H1 (cell line): Measurements from ENCODE around the gene SPTB. TPM values are rescaled to one million over a fixed set of nuclear protein-coding genes. Genes with fewer than 3 reads are reported as not detected.

ENCODE experiments used
- CTCF ChIA-PET: fragments of 300-600 bp; sonication (Branson Sonifier 250); formaldehyde crosslinking; loops from one replicate; lab custom pipeline; 2021; ENCODE audit not compliant: partially characterized antibody; lab: Charles Lee
- POLR2A ChIA-PET: fragments of 300-600 bp; sonication (Branson Sonifier 250); formaldehyde crosslinking; loops from one replicate; lab custom pipeline; 2021; ENCODE audit warnings: inconsistent platforms; ENCODE audit not compliant: partially characterized antibody; lab: Charles Lee
- DNase-seq, 2 experiments: peaks; one replicate each; pipeline versions ENCODE4 v3.0.0 to v3.0.0-alpha.2; 2010 to 2022; ENCODE audit warnings: low spot score in 2 of 2, low read depth in 1 of 2, mixed read lengths in 1 of 2
- FAIRE-seq: peaks from 2 replicates; lab custom pipeline; 2011; peaks lifted over from hg19 to GRCh38; lab: Jason Lieb, UNC
- H2AFZ ChIP-seq: 2 replicates; pipeline ENCODE4 v1.8.1; 2012; ENCODE audit warnings: low read length, inconsistent platforms
- H2AK5ac ChIP-seq: 2 replicates; pipeline ENCODE4 v1.6.1; 2013; ENCODE audit warnings: low read depth, low read length
- H2BK120ac ChIP-seq: replicated peaks from 2 replicates; pipeline ENCODE3; 2013; ENCODE audit warnings: low read depth, low read length, inconsistent platforms
- H2BK12ac ChIP-seq: 2 replicates; pipeline ENCODE4 v1.6.1; 2013; ENCODE audit warnings: low read depth, low read length
- H2BK15ac ChIP-seq: 2 replicates; pipeline ENCODE4 v1.6.1; 2013; ENCODE audit warnings: low read length
- H2BK20ac ChIP-seq: 2 replicates; pipeline ENCODE4 v1.6.1; 2013; ENCODE audit warnings: low read length
- H2BK5ac ChIP-seq: 2 replicates; pipeline ENCODE4 v1.6.1; 2013; ENCODE audit warnings: low read depth, low read length
- H3K14ac ChIP-seq: 2 replicates; pipeline ENCODE4 v1.6.1; 2013; ENCODE audit warnings: inconsistent platforms; ENCODE audit not compliant: insufficient read length
- H3K18ac ChIP-seq: 2 replicates; pipeline ENCODE4 v1.6.1; 2013; ENCODE audit warnings: low read length; ENCODE audit errors: extremely low read depth
- H3K23ac ChIP-seq: 2 replicates; pipeline ENCODE4 v1.6.1; 2013; ENCODE audit warnings: inconsistent platforms; ENCODE audit not compliant: insufficient read length
- H3K23me2 ChIP-seq: 2 replicates; pipeline ENCODE4 v1.6.1; 2013; ENCODE audit warnings: low read depth, low read length
- H3K27ac ChIP-seq: 2 replicates; pipeline ENCODE4 v1.6.1; 2011; ENCODE audit warnings: low read depth, low read length, inconsistent platforms
- H3K27me3 ChIP-seq, 4 experiments: replicated peaks in 1 of 4; 1 replicate in 1 of 4; 2 replicates in 3 of 4; pipeline versions ENCODE4 v1.6.1 to v1.8.1; 2011 to 2013; ENCODE audit warnings: low read length in 3 of 4, mild to moderate bottlenecking in 3 of 4, inconsistent platforms in 2 of 4, mixed read lengths in 2 of 4, moderate library complexity in 1 of 4; ENCODE audit not compliant: control insufficient read depth in 3 of 4, insufficient read depth in 3 of 4; ENCODE audit errors: extremely low read depth in 1 of 4
- H3K36me3 ChIP-seq, 4 experiments: 2 replicates each; pipeline versions ENCODE4 v1.6.1 to v1.8.1; 2011 to 2013; ENCODE audit warnings: mild to moderate bottlenecking in 4 of 4, low read length in 3 of 4, moderate library complexity in 2 of 4, control low read depth in 1 of 4, inconsistent platforms in 1 of 4; ENCODE audit not compliant: insufficient read depth in 4 of 4, control insufficient read depth in 2 of 4
- H3K4ac ChIP-seq: replicated peaks from 2 replicates; pipeline ENCODE3; 2013; ENCODE audit warnings: low read length, low read depth, mixed read lengths, inconsistent platforms; ENCODE audit not compliant: insufficient read length
- H3K4me1 ChIP-seq, 4 experiments: replicated peaks in 1 of 4; 1 replicate in 1 of 4; 2 replicates in 3 of 4; pipeline versions ENCODE4 v1.6.1 to v1.8.1; 2011 to 2013; ENCODE audit warnings: low read length in 3 of 4, inconsistent platforms in 2 of 4, mixed read lengths in 1 of 4; ENCODE audit not compliant: insufficient read depth in 4 of 4, control insufficient read depth in 3 of 4
- H3K4me2 ChIP-seq, 2 experiments: 2 replicates each; pipeline versions ENCODE4 v1.6.1 to v1.8.1; 2011 to 2013; ENCODE audit warnings: low read depth in 2 of 2, low read length in 2 of 2, control low read depth in 1 of 2, inconsistent platforms in 1 of 2, mild to moderate bottlenecking in 1 of 2; ENCODE audit not compliant: insufficient read depth in 1 of 2
- H3K4me3 ChIP-seq, 4 experiments: fragments of 200-600, 300-600 bp in 1 of 4; sonication (generic), shearing (Covaris generic), sonication (Bioruptor Twin) in 1 of 4; 2 replicates each; pipeline versions ENCODE4 v1.5.1 to v1.8.1; 2011 to 2016; ENCODE audit warnings: low read length in 4 of 4, low read depth in 3 of 4, control low read depth in 2 of 4, inconsistent platforms in 2 of 4, mild to moderate bottlenecking in 2 of 4, mixed read lengths in 1 of 4, moderate library complexity in 1 of 4; ENCODE audit not compliant: insufficient read depth in 2 of 4; ENCODE audit errors: extremely low read depth in 1 of 4
- H3K56ac ChIP-seq: replicated peaks from 2 replicates; pipeline ENCODE3; 2013; ENCODE audit warnings: low read depth, mild to moderate bottlenecking, mixed read lengths, low read length, inconsistent platforms; ENCODE audit not compliant: insufficient read length
- H3K79me1 ChIP-seq: 2 replicates; pipeline ENCODE4 v1.6.1; 2013; ENCODE audit warnings: low read depth, low read length, control low read depth
- H3K79me2 ChIP-seq, 2 experiments: 2 replicates each; pipeline versions ENCODE4 v1.6.1 to v1.8.1; 2012 to 2013; ENCODE audit warnings: low read length in 2 of 2, mild to moderate bottlenecking in 2 of 2, inconsistent platforms in 1 of 2; ENCODE audit not compliant: insufficient read depth in 2 of 2, control insufficient read depth in 1 of 2
- H3K9ac ChIP-seq, 4 experiments: replicated peaks in 1 of 4; 1 replicate in 1 of 4; 2 replicates in 3 of 4; pipeline versions ENCODE4 v1.6.1 to v1.8.1; 2011 to 2013; ENCODE audit warnings: low read depth in 3 of 4, low read length in 3 of 4, control low read depth in 2 of 4, mild to moderate bottlenecking in 2 of 4, moderate library complexity in 2 of 4, inconsistent platforms in 1 of 4; ENCODE audit errors: extremely low read depth in 1 of 4
- H3K9me3 ChIP-seq, 2 experiments: 2 replicates each; pipeline versions ENCODE4 v1.6.1 to v1.8.1; 2012 to 2013; ENCODE audit warnings: mild to moderate bottlenecking in 2 of 2, moderate library complexity in 2 of 2, control low read depth in 1 of 2, inconsistent platforms in 1 of 2, low read depth in 1 of 2, low read length in 1 of 2, mixed read lengths in 1 of 2; ENCODE audit not compliant: insufficient read depth in 2 of 2
- H4K20me1 ChIP-seq, 2 experiments: replicated peaks in 1 of 2; 2 replicates each; pipeline versions ENCODE3 to v1.8.1; 2011 to 2013; ENCODE audit warnings: inconsistent platforms in 2 of 2, low read length in 2 of 2, mild to moderate bottlenecking in 1 of 2; ENCODE audit not compliant: insufficient read depth in 2 of 2, control insufficient read depth in 1 of 2
- H4K5ac ChIP-seq: 2 replicates; pipeline ENCODE4 v1.6.1; 2013; ENCODE audit warnings: low read length, low read depth, mixed read lengths, inconsistent platforms; ENCODE audit not compliant: insufficient read length
- H4K8ac ChIP-seq: 2 replicates; pipeline ENCODE4 v1.8.0; 2013; ENCODE audit warnings: mild to moderate bottlenecking, moderate library complexity, low read length, inconsistent platforms; ENCODE audit not compliant: insufficient read depth; ENCODE audit errors: extremely low read depth
- H4K91ac ChIP-seq: replicated peaks from 2 replicates; pipeline ENCODE3; 2013; ENCODE audit warnings: low read length, mixed read lengths, inconsistent platforms; ENCODE audit not compliant: insufficient read length
- CHD2 ChIP-seq: IDR thresholded peaks from 2 replicates; pipeline ENCODE4 v1.6.1; 2012; ENCODE audit warnings: low read length, improper control_type of control experiment
- CTCF ChIP-seq, 3 experiments: IDR thresholded peaks; 1 replicate in 2 of 3; 2 replicates in 1 of 3; pipeline versions ENCODE4 v1.5.1 to v1.6.1; 2011; ENCODE audit warnings: low read length in 3 of 3, mild to moderate bottlenecking in 3 of 3, inconsistent platforms in 2 of 3, low read depth in 1 of 3, moderate library complexity in 1 of 3; ENCODE audit not compliant: insufficient read depth in 1 of 3; ENCODE audit errors: control extremely low read depth in 1 of 3
- RAD21 ChIP-seq, 2 experiments: IDR thresholded peaks in 1 of 2; conservative IDR thresholded peaks in 1 of 2; 2 replicates each; pipeline ENCODE4 v1.6.1; 2011; ENCODE audit warnings: low read depth in 2 of 2, low read length in 2 of 2, improper control_type of control experiment in 1 of 2, inconsistent platforms in 1 of 2, mild to moderate bottlenecking in 1 of 2, moderate library complexity in 1 of 2
- WGBS, 2 experiments: shearing (Covaris generic) in 1 of 2; methylation state at CpG; one replicate each; pipeline versions ENCODE4 v1.1.6 to v1.1.7; 2013 to 2015; ENCODE audit warnings: low lambda C conversion rate in 2 of 2, mixed read lengths in 2 of 2, inconsistent platforms in 1 of 2, low coverage in 1 of 2, missing lambda C conversion rate in 1 of 2; ENCODE audit not compliant: insufficient replicate concordance in 2 of 2, insufficient coverage in 1 of 2, insufficient read length in 1 of 2; ENCODE audit errors: extremely low coverage in 1 of 2, missing lambda C conversion rate in 1 of 2; 5-methylcytosine and 5-hydroxymethylcytosine counted together
- polyA plus RNA-seq, 7 experiments: library from polyadenylated mRNA; depleted of rRNA in 3 of 7; stranded (reverse) in 5 of 7; unstranded in 2 of 7; fragments of >200 nt in 5 of 7; fragments of 200-250 nt in 2 of 7; gene quantifications; 1 replicate in 5 of 7; 2 replicates in 1 of 7; 4 replicates in 1 of 7; pipeline versions ENCODE4 v1.2.1 to v1.2.3, GENCODE V29; 2011 to 2013; ENCODE audit warnings: missing spikeins in 2 of 7, mixed read lengths in 2 of 7
- total RNA-seq: library from RNA; stranded (reverse); fragmentation: NEBNext Ultra II Directional; extraction: Animal tissue kit (Norgen Biotek cat#: 25700); gene quantifications from 2 replicates; pipeline ENCODE4 v1.2.1, GENCODE V29; 2021

The SPTB gene
- total and polyA plus RNA-seq, 2 of the 8 experiments (the other 6 are each of a cell fraction or from before 2014, with no cell fraction given): 0.30 to 2.4 TPM

- Histone ChIP-seq H2BK20ac (no peak overlapping the region), H2BK12ac (peak overlapping the region; percentile 50; the same call in 1 of the 2 replicates), H4K20me1 (no peaks in the 10 kb centered on the region), H3K4me1 (peaks cover 0 to 31% (median 21%) of the 10 kb centered on the region in 4 experiments; a peak in 6 of 7 replicates), H3K18ac (no peak overlapping the region), H3K4ac (no peak overlapping the region), H2AK5ac (no peak overlapping the region), H3K27me3 (peaks cover 0 to 2% (median 0%) of the 10 kb centered on the region in 4 experiments; a peak in 3 of 7 replicates), H3K4me2 (no peak overlapping the region), H3K79me2 (no peaks in the 10 kb centered on the region), H4K91ac (no peak overlapping the region), H3K9me3 (no peaks in the 10 kb centered on the region), H2AFZ (no peak overlapping the region), H3K9ac (no peak overlapping the region), H4K5ac (no peak overlapping the region), H3K36me3 (no peaks in the 10 kb centered on the region), H3K56ac (no peak overlapping the region), H2BK15ac (peak overlapping the region; percentile 81; the same call in 1 of the 2 replicates), H3K14ac (no peak overlapping the region), H3K79me1 (no peaks in the 10 kb centered on the region), H3K27ac (no peak overlapping the region), H3K23me2 (no peaks in the 10 kb centered on the region), H3K4me3 (no peak overlapping the region), H2BK5ac (no peak overlapping the region; the same call in 1 of the 2 replicates), H2BK120ac (no peak overlapping the region), H3K23ac (no peak overlapping the region), H4K8ac (no peak overlapping the region)
- DNase-seq (peak in 1 of 2 experiments; percentile 92), FAIRE-seq (peak; percentile 77)
- WGBS, 2 experiments: 57% methylated on average over 8 of the region's 8 CpGs; no CpG with 5 or more reads in 1 of the 2 experiments
- ChIA-PET POLR2A (interaction anchor here (1.0 kb wide), 1 partner anchor 9 kb away, joined by 5 read pairs; no protein-coding TSS in a partner anchor), CTCF (interaction anchor here (0.6 to 5.1 kb wide), 29 partner anchors 9 to 245 kb away, joined by 3 to 74 read pairs (median 7); no protein-coding TSS in a partner anchor)
- TF ChIP-seq CTCF (IDR thresholded peaks at IDR 0.05; ENCODE audit: control extremely low read depth in 1 of 3, insufficient read depth in 1 of 3, low read depth in 1 of 3, low read length in 3 of 3): peak in 2 of 3 experiments; percentile 81 to 91; a peak in 3 of 4 replicates
- peak; percentile 69 to 74 for TF ChIP-seq RAD21 (IDR thresholded peaks at IDR 0.05 in 1 of 2, conservative IDR thresholded peaks at IDR 0.05 in 1 of 2; ENCODE audit: low read depth in 2 of 2, low read length in 2 of 2)
- TF ChIP-seq CHD2: no peak
These were observed 119.5 kb downstream of the SPTB start for GRCh38 chr14:64760146-64760755.
